Epithelial cell of prostate (primary cell): ENCODE measurements around the gene RCBTB2.
"Not testable (repeated sequence)": the region's sequence is repeated elsewhere in the genome, so short reads cannot be mapped to it uniquely, and the experiment has no call there.

ENCODE experiments used
- DNase-seq: peaks from one replicate; pipeline ENCODE4 v3.0.0-alpha.2; 2011; ENCODE audit warnings: low read depth, low spot score
- H3K27ac ChIP-seq: fragments of 450-650 bp; 2 replicates; pipeline ENCODE4 v1.5.1; 2017; ENCODE audit warnings: mild to moderate bottlenecking

RCBTB2 gene

GRCh38 chr13:48476686-48477085 is 56.2 kb downstream of the RCBTB2 start:
- no peak for DNase-seq
- H3K27ac ChIP-seq = no peak overlapping the region

- DNase-seq = no peak
- no peak overlapping the region for H3K27ac ChIP-seq
These were observed 56.7 kb downstream of the RCBTB2 start for GRCh38 chr13:48476215-48476614.

- no peak overlapping the region for H3K27ac ChIP-seq
- DNase-seq = no peak
These were observed 57.6 kb downstream of the RCBTB2 start for GRCh38 chr13:48475230-48475629.

GRCh38 chr13:48457578-48458242 is 75.2 kb downstream of the RCBTB2 start:
- no peak overlapping the region for H3K27ac ChIP-seq
- no peak for DNase-seq

- no peak for DNase-seq
- no peak overlapping the region for H3K27ac ChIP-seq
These were observed 76.3 kb downstream of the RCBTB2 start for GRCh38 chr13:48456546-48456945.

- H3K27ac ChIP-seq, DNase-seq: not testable (repeated sequence)
These were observed 81.7 kb downstream of the RCBTB2 start for GRCh38 chr13:48451196-48451595.

- peak overlapping the region; percentile 73 for H3K27ac ChIP-seq
- no peak for DNase-seq
These were observed 83.2 kb downstream of the RCBTB2 start for GRCh38 chr13:48449656-48450055.

GRCh38 chr13:48448959-48449614 is 83.8 kb downstream of the RCBTB2 start:
- peak overlapping the region; percentile 73 for H3K27ac ChIP-seq

GRCh38 chr13:48448285-48448958 is 84.5 kb downstream of the RCBTB2 start:
- peak overlapping the region; percentile 73 for H3K27ac ChIP-seq

More at GRCh38 chr13:48448959-48449614, 83.8 kb downstream of the RCBTB2 start:
- DNase-seq = no peak

GRCh38 chr13:48446464-48446863 is 86.4 kb downstream of the RCBTB2 start:
- no peak for DNase-seq
- H3K27ac ChIP-seq = peak overlapping the region; percentile 21

More at GRCh38 chr13:48448285-48448958, 84.5 kb downstream of the RCBTB2 start:
- no peak for DNase-seq

GRCh38 chr13:48443442-48444208 is 89.3 kb downstream of the RCBTB2 start:
- no peak for DNase-seq
- no peak overlapping the region for H3K27ac ChIP-seq
